H1 (cell line): Measurements from ENCODE around the gene FKBP5. TPM values are rescaled to one million over a fixed set of nuclear protein-coding genes. Genes with fewer than 3 reads are reported as not detected.

Source experiments
- CTCF ChIA-PET: fragments of 300-600 bp; sonication (Branson Sonifier 250); formaldehyde crosslinking; loops from one replicate; lab custom pipeline; 2021; ENCODE audit not compliant: partially characterized antibody; lab: Charles Lee
- POLR2A ChIA-PET: fragments of 300-600 bp; sonication (Branson Sonifier 250); formaldehyde crosslinking; loops from one replicate; lab custom pipeline; 2021; ENCODE audit warnings: inconsistent platforms; ENCODE audit not compliant: partially characterized antibody; lab: Charles Lee
- DNase-seq, 2 experiments: peaks; one replicate each; pipeline versions ENCODE4 v3.0.0 to v3.0.0-alpha.2; 2010 to 2022; ENCODE audit warnings: low spot score in 2 of 2, low read depth in 1 of 2, mixed read lengths in 1 of 2
- FAIRE-seq: peaks from 2 replicates; lab custom pipeline; 2011; peaks lifted over from hg19 to GRCh38; lab: Jason Lieb, UNC
- H2AFZ ChIP-seq: 2 replicates; pipeline ENCODE4 v1.8.1; 2012; ENCODE audit warnings: low read length, inconsistent platforms
- H2AK5ac ChIP-seq: 2 replicates; pipeline ENCODE4 v1.6.1; 2013; ENCODE audit warnings: low read depth, low read length
- H2BK120ac ChIP-seq: replicated peaks from 2 replicates; pipeline ENCODE3; 2013; ENCODE audit warnings: low read depth, low read length, inconsistent platforms
- H2BK12ac ChIP-seq: 2 replicates; pipeline ENCODE4 v1.6.1; 2013; ENCODE audit warnings: low read depth, low read length
- H2BK15ac ChIP-seq: 2 replicates; pipeline ENCODE4 v1.6.1; 2013; ENCODE audit warnings: low read length
- H2BK20ac ChIP-seq: 2 replicates; pipeline ENCODE4 v1.6.1; 2013; ENCODE audit warnings: low read length
- H2BK5ac ChIP-seq: 2 replicates; pipeline ENCODE4 v1.6.1; 2013; ENCODE audit warnings: low read depth, low read length
- H3K14ac ChIP-seq: 2 replicates; pipeline ENCODE4 v1.6.1; 2013; ENCODE audit warnings: inconsistent platforms; ENCODE audit not compliant: insufficient read length
- H3K18ac ChIP-seq: 2 replicates; pipeline ENCODE4 v1.6.1; 2013; ENCODE audit warnings: low read length; ENCODE audit errors: extremely low read depth
- H3K23ac ChIP-seq: 2 replicates; pipeline ENCODE4 v1.6.1; 2013; ENCODE audit warnings: inconsistent platforms; ENCODE audit not compliant: insufficient read length
- H3K23me2 ChIP-seq: 2 replicates; pipeline ENCODE4 v1.6.1; 2013; ENCODE audit warnings: low read depth, low read length
- H3K27ac ChIP-seq: 2 replicates; pipeline ENCODE4 v1.6.1; 2011; ENCODE audit warnings: low read depth, low read length, inconsistent platforms
- H3K27me3 ChIP-seq, 4 experiments: replicated peaks in 1 of 4; 1 replicate in 1 of 4; 2 replicates in 3 of 4; pipeline versions ENCODE4 v1.6.1 to v1.8.1; 2011 to 2013; ENCODE audit warnings: low read length in 3 of 4, mild to moderate bottlenecking in 3 of 4, inconsistent platforms in 2 of 4, mixed read lengths in 2 of 4, moderate library complexity in 1 of 4; ENCODE audit not compliant: control insufficient read depth in 3 of 4, insufficient read depth in 3 of 4; ENCODE audit errors: extremely low read depth in 1 of 4
- H3K36me3 ChIP-seq, 4 experiments: 2 replicates each; pipeline versions ENCODE4 v1.6.1 to v1.8.1; 2011 to 2013; ENCODE audit warnings: mild to moderate bottlenecking in 4 of 4, low read length in 3 of 4, moderate library complexity in 2 of 4, control low read depth in 1 of 4, inconsistent platforms in 1 of 4; ENCODE audit not compliant: insufficient read depth in 4 of 4, control insufficient read depth in 2 of 4
- H3K4ac ChIP-seq: replicated peaks from 2 replicates; pipeline ENCODE3; 2013; ENCODE audit warnings: low read length, low read depth, mixed read lengths, inconsistent platforms; ENCODE audit not compliant: insufficient read length
- H3K4me1 ChIP-seq, 4 experiments: replicated peaks in 1 of 4; 1 replicate in 1 of 4; 2 replicates in 3 of 4; pipeline versions ENCODE4 v1.6.1 to v1.8.1; 2011 to 2013; ENCODE audit warnings: low read length in 3 of 4, inconsistent platforms in 2 of 4, mixed read lengths in 1 of 4; ENCODE audit not compliant: insufficient read depth in 4 of 4, control insufficient read depth in 3 of 4
- H3K4me2 ChIP-seq, 2 experiments: 2 replicates each; pipeline versions ENCODE4 v1.6.1 to v1.8.1; 2011 to 2013; ENCODE audit warnings: low read depth in 2 of 2, low read length in 2 of 2, control low read depth in 1 of 2, inconsistent platforms in 1 of 2, mild to moderate bottlenecking in 1 of 2; ENCODE audit not compliant: insufficient read depth in 1 of 2
- H3K4me3 ChIP-seq, 4 experiments: fragments of 200-600, 300-600 bp in 1 of 4; sonication (generic), shearing (Covaris generic), sonication (Bioruptor Twin) in 1 of 4; 2 replicates each; pipeline versions ENCODE4 v1.5.1 to v1.8.1; 2011 to 2016; ENCODE audit warnings: low read length in 4 of 4, low read depth in 3 of 4, control low read depth in 2 of 4, inconsistent platforms in 2 of 4, mild to moderate bottlenecking in 2 of 4, mixed read lengths in 1 of 4, moderate library complexity in 1 of 4; ENCODE audit not compliant: insufficient read depth in 2 of 4; ENCODE audit errors: extremely low read depth in 1 of 4
- H3K56ac ChIP-seq: replicated peaks from 2 replicates; pipeline ENCODE3; 2013; ENCODE audit warnings: low read depth, mild to moderate bottlenecking, mixed read lengths, low read length, inconsistent platforms; ENCODE audit not compliant: insufficient read length
- H3K79me1 ChIP-seq: 2 replicates; pipeline ENCODE4 v1.6.1; 2013; ENCODE audit warnings: low read depth, low read length, control low read depth
- H3K79me2 ChIP-seq, 2 experiments: 2 replicates each; pipeline versions ENCODE4 v1.6.1 to v1.8.1; 2012 to 2013; ENCODE audit warnings: low read length in 2 of 2, mild to moderate bottlenecking in 2 of 2, inconsistent platforms in 1 of 2; ENCODE audit not compliant: insufficient read depth in 2 of 2, control insufficient read depth in 1 of 2
- H3K9ac ChIP-seq, 4 experiments: replicated peaks in 1 of 4; 1 replicate in 1 of 4; 2 replicates in 3 of 4; pipeline versions ENCODE4 v1.6.1 to v1.8.1; 2011 to 2013; ENCODE audit warnings: low read depth in 3 of 4, low read length in 3 of 4, control low read depth in 2 of 4, mild to moderate bottlenecking in 2 of 4, moderate library complexity in 2 of 4, inconsistent platforms in 1 of 4; ENCODE audit errors: extremely low read depth in 1 of 4
- H3K9me3 ChIP-seq, 2 experiments: 2 replicates each; pipeline versions ENCODE4 v1.6.1 to v1.8.1; 2012 to 2013; ENCODE audit warnings: mild to moderate bottlenecking in 2 of 2, moderate library complexity in 2 of 2, control low read depth in 1 of 2, inconsistent platforms in 1 of 2, low read depth in 1 of 2, low read length in 1 of 2, mixed read lengths in 1 of 2; ENCODE audit not compliant: insufficient read depth in 2 of 2
- H4K20me1 ChIP-seq, 2 experiments: replicated peaks in 1 of 2; 2 replicates each; pipeline versions ENCODE3 to v1.8.1; 2011 to 2013; ENCODE audit warnings: inconsistent platforms in 2 of 2, low read length in 2 of 2, mild to moderate bottlenecking in 1 of 2; ENCODE audit not compliant: insufficient read depth in 2 of 2, control insufficient read depth in 1 of 2
- H4K5ac ChIP-seq: 2 replicates; pipeline ENCODE4 v1.6.1; 2013; ENCODE audit warnings: low read length, low read depth, mixed read lengths, inconsistent platforms; ENCODE audit not compliant: insufficient read length
- H4K8ac ChIP-seq: 2 replicates; pipeline ENCODE4 v1.8.0; 2013; ENCODE audit warnings: mild to moderate bottlenecking, moderate library complexity, low read length, inconsistent platforms; ENCODE audit not compliant: insufficient read depth; ENCODE audit errors: extremely low read depth
- H4K91ac ChIP-seq: replicated peaks from 2 replicates; pipeline ENCODE3; 2013; ENCODE audit warnings: low read length, mixed read lengths, inconsistent platforms; ENCODE audit not compliant: insufficient read length
- CREB1 ChIP-seq: IDR thresholded peaks from 2 replicates; pipeline ENCODE4 v1.6.1; 2012; ENCODE audit warnings: inconsistent platforms
- FOSL1 ChIP-seq: IDR thresholded peaks from 2 replicates; pipeline ENCODE4 v1.6.1; 2011; ENCODE audit warnings: mild to moderate bottlenecking, low read depth, low read length, moderate library complexity; ENCODE audit not compliant: insufficient read depth
- RBBP5 ChIP-seq: IDR thresholded peaks from 2 replicates; pipeline ENCODE4 v1.7.1; 2012; ENCODE audit warnings: low read depth, mild to moderate bottlenecking, inconsistent platforms, low read length, moderate library complexity, borderline replicate concordance
- SIX5 ChIP-seq: IDR thresholded peaks from 2 replicates; pipeline ENCODE4 v1.6.1; 2011; ENCODE audit warnings: mild to moderate bottlenecking, low read depth, low read length
- ZNF274 ChIP-seq: IDR thresholded peaks from 2 replicates; pipeline ENCODE4 v1.7.0; 2012; ENCODE audit warnings: low read length, borderline replicate concordance; ENCODE audit errors: extremely low read depth
- WGBS, 2 experiments: shearing (Covaris generic) in 1 of 2; methylation state at CpG; one replicate each; pipeline versions ENCODE4 v1.1.6 to v1.1.7; 2013 to 2015; ENCODE audit warnings: low lambda C conversion rate in 2 of 2, mixed read lengths in 2 of 2, inconsistent platforms in 1 of 2, low coverage in 1 of 2, missing lambda C conversion rate in 1 of 2; ENCODE audit not compliant: insufficient replicate concordance in 2 of 2, insufficient coverage in 1 of 2, insufficient read length in 1 of 2; ENCODE audit errors: extremely low coverage in 1 of 2, missing lambda C conversion rate in 1 of 2; 5-methylcytosine and 5-hydroxymethylcytosine counted together
- polyA plus RNA-seq, 7 experiments: library from polyadenylated mRNA; depleted of rRNA in 3 of 7; stranded (reverse) in 5 of 7; unstranded in 2 of 7; fragments of >200 nt in 5 of 7; fragments of 200-250 nt in 2 of 7; gene quantifications; 1 replicate in 5 of 7; 2 replicates in 1 of 7; 4 replicates in 1 of 7; pipeline versions ENCODE4 v1.2.1 to v1.2.3, GENCODE V29; 2011 to 2013; ENCODE audit warnings: missing spikeins in 2 of 7, mixed read lengths in 2 of 7
- total RNA-seq: library from RNA; stranded (reverse); fragmentation: NEBNext Ultra II Directional; extraction: Animal tissue kit (Norgen Biotek cat#: 25700); gene quantifications from 2 replicates; pipeline ENCODE4 v1.2.1, GENCODE V29; 2021

The FKBP5 gene
- total and polyA plus RNA-seq, 2 of the 8 experiments (the other 6 are each of a cell fraction or from before 2014, with no cell fraction given), result 14.3 to 40.4 TPM

DNA sequence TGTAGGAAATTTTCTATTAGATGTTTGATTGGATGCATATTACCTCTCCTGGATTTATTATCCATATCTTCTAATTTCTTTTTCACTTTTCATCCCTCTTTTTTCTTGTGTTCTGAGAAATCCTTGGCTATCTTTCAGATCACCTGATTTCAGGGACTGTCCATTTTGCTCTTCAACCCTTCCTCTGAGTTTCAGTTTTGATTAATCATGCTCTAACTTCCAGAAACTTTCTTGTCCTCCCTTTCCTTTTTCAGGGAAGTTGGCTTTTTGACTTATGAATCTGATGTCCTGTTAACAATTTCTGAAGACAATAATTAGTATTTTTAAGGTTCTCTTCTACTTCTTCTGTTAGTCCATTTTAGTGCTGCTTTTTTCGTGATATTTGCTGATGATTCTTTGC is 79.1 kb downstream of the FKBP5 start:
- Histone ChIP-seq H2BK12ac (no peak overlapping the region), H3K4ac (no peak overlapping the region), H3K23me2 (no peaks in the 10 kb centered on the region), H4K91ac (no peak overlapping the region), H3K23ac (no peak overlapping the region), H3K36me3 (0 out of 8 replicates have a peak, but pooled peaks cover 0 to 2% (median 0%) of the 10 kb centered on the region in 4 experiments), H3K4me2 (no peak overlapping the region), H2BK120ac (no peak overlapping the region), H3K27ac (no peak overlapping the region), H2AFZ (no peak overlapping the region), H3K56ac (no peak overlapping the region), H2BK15ac (no peak overlapping the region), H3K79me1 (no peaks in the 10 kb centered on the region; the same call in 1 of the 2 replicates), H4K8ac (no peak overlapping the region), H3K9ac (no peak overlapping the region), H3K79me2 (no peaks in the 10 kb centered on the region), H3K4me3 (no peak overlapping the region), H3K9me3 (no peaks in the 10 kb centered on the region), H4K20me1 (no peaks in the 10 kb centered on the region), H3K4me1 (no peaks in the 10 kb centered on the region; a peak in 1 of 7 replicates), H3K14ac (no peak overlapping the region), H2AK5ac (no peak overlapping the region)
- no peak for TF ChIP-seq ZNF274
- no peak for TF ChIP-seq RBBP5
- TF ChIP-seq CREB1, result no peak
- no peak for TF ChIP-seq SIX5
- TF ChIP-seq FOSL1, result no peak
- TF ChIP-seq, all 59 proteins: peak for 0
- H2BK20ac ChIP-seq, result no peak overlapping the region
- no peak for DNase-seq
- no peak overlapping the region for H2BK5ac ChIP-seq
- ChIA-PET CTCF (interaction anchor here (0.8 to 2.9 kb wide), 4 partner anchors 14 to 86 kb away, joined by 3 to 14 read pairs (median 5); no protein-coding TSS in a partner anchor), POLR2A (no interaction called here)
- no peak overlapping the region for H3K18ac ChIP-seq
- WGBS, 2 experiments, result 90% methylated on average over 1 of the region's 1 CpG; no CpG with 5 or more reads in 1 of the 2 experiments
- no peaks in the 10 kb centered on the region for H3K27me3 ChIP-seq
- no peak for FAIRE-seq
- no peak overlapping the region for H4K5ac ChIP-seq
